BLaER1 (cell line): Measurements from ENCODE around the gene PKN2.

ENCODE experiments used
- H3K27ac ChIP-seq: shearing (Covaris generic); formaldehyde crosslinking; 2 replicates; pipeline ENCODE4 v1.8.1; 2022
- H3K27me3 ChIP-seq: shearing (Covaris generic); formaldehyde crosslinking; 2 replicates; pipeline ENCODE4 v1.8.1; 2022
- H3K36me3 ChIP-seq: shearing (Covaris generic); formaldehyde crosslinking; 2 replicates; pipeline ENCODE4 v1.8.1; 2022
- H3K4me1 ChIP-seq: shearing (Covaris generic); formaldehyde crosslinking; 2 replicates; pipeline ENCODE4 v1.8.1; 2022
- H3K4me2 ChIP-seq: shearing (Covaris generic); formaldehyde crosslinking; 2 replicates; pipeline ENCODE4 v1.8.1; 2022
- H3K4me3 ChIP-seq: shearing (Covaris generic); formaldehyde crosslinking; 2 replicates; pipeline ENCODE4 v1.8.1; 2022
- H3K9ac ChIP-seq: shearing (Covaris generic); formaldehyde crosslinking; 2 replicates; pipeline ENCODE4 v1.8.1; 2022
- H3K9me3 ChIP-seq: shearing (Covaris generic); formaldehyde crosslinking; 2 replicates; pipeline ENCODE4 v1.8.1; 2022
- H4K20me1 ChIP-seq: shearing (Covaris generic); formaldehyde crosslinking; 2 replicates; pipeline ENCODE4 v1.8.1; 2022
- Cebpa-rat ChIP-seq: shearing (Covaris generic); IDR thresholded peaks from 2 replicates; pipeline ENCODE4 v1.8.1; 2022

The PKN2 gene

DNA sequence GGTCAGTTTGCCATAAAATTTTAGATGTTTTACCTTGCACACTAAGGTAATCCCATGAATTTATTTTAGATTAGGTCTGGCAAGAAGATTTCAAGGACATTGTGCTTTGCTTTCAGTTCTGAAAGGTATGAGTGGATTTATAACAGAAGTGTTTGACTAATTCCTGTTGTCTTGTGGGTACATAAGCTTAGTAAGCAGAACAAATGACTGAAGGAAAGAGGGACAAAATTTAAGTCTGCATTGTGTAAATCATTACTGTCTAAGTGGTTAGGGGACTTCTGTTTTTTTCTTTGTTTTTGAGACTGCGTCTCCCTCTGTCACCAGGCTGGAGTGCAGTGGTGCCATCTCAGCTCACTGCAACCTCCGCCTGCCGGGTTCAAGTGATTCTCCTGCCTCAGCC, 60.1 kb downstream of the PKN2 start:
- no peak overlapping the region for H3K4me3 ChIP-seq
- TF ChIP-seq Cebpa-rat: no peak
- H3K9me3 ChIP-seq: no peaks in the 10 kb centered on the region
- H3K36me3 ChIP-seq: peaks cover 40% of the 10 kb centered on the region
- H3K27me3 ChIP-seq: no peaks in the 10 kb centered on the region
- H3K4me2 ChIP-seq: no peak overlapping the region
- H3K4me1 ChIP-seq: no peaks in the 10 kb centered on the region
- peaks cover 20% of the 10 kb centered on the region for H4K20me1 ChIP-seq
- no peak overlapping the region for H3K9ac ChIP-seq
- no peak overlapping the region for H3K27ac ChIP-seq

DNA sequence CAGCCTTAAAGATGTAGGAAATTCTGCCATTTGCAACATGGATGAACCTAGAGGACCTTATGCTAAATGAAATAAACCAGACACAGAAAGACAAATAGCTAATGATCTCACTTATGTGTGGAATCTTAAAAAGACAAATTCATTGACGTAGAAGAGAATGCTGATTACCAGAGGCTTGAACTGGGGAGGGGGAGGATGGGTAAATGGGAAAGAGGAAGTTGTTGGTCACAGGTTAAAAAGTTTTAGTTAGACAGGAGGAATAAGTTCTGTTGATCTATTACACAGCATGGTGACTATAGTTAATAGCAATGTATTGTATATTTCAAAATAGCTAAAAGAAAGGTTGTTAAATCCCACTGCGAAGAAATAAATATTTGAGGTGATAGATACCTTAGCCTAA, 62.8 kb downstream of the PKN2 start:
- no peak for TF ChIP-seq Cebpa-rat
- H3K4me3 ChIP-seq: no peak overlapping the region
- H4K20me1 ChIP-seq: no peaks in the 10 kb centered on the region; the same call in 1 of the 2 replicates
- H3K9ac ChIP-seq: no peak overlapping the region
- peaks cover 38% of the 10 kb centered on the region for H3K36me3 ChIP-seq
- H3K4me1 ChIP-seq: peaks cover 10% of the 10 kb centered on the region; the same call in 1 of the 2 replicates
- H3K9me3 ChIP-seq: no peaks in the 10 kb centered on the region
- H3K4me2 ChIP-seq: no peak overlapping the region
- no peak overlapping the region for H3K27ac ChIP-seq
- H3K27me3 ChIP-seq: no peaks in the 10 kb centered on the region

DNA sequence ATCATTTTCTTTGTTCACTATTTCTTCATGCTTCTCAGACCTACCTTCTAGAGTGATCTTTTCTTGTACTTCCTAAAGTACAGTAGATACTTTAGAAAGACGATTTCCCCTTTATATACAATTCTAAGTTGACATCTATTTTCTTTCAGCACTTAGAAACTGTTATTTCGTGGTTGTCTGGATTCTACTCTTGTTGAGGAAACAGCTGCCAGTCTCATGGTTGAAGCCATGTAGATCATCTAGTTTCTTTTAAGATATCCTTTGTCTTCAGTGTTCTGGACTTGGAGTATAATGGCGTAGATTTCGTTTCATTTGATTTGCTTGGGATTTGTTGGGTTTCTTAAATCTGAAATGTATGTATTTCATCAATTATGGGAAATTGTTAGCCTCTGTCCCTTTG, 67.6 kb downstream of the PKN2 start:
- no peak overlapping the region for H3K4me3 ChIP-seq
- no peak overlapping the region; the same call in 1 of the 2 replicates for H3K4me2 ChIP-seq
- H3K4me1 ChIP-seq: peaks cover 10% of the 10 kb centered on the region; the same call in 1 of the 2 replicates
- peaks cover 11% of the 10 kb centered on the region; the same call in 1 of the 2 replicates for H4K20me1 ChIP-seq
- H3K9me3 ChIP-seq: no peaks in the 10 kb centered on the region
- H3K27ac ChIP-seq: no peak overlapping the region
- peaks cover 13% of the 10 kb centered on the region for H3K36me3 ChIP-seq
- H3K27me3 ChIP-seq: no peaks in the 10 kb centered on the region
- H3K9ac ChIP-seq: no peak overlapping the region
- no peak for TF ChIP-seq Cebpa-rat

- no peak overlapping the region for H3K4me3 ChIP-seq
- no peak for TF ChIP-seq Cebpa-rat
- H3K36me3 ChIP-seq: peaks cover 23% of the 10 kb centered on the region
- peaks cover 11% of the 10 kb centered on the region; the same call in 1 of the 2 replicates for H4K20me1 ChIP-seq
- no peak overlapping the region for H3K9ac ChIP-seq
- H3K9me3 ChIP-seq: no peaks in the 10 kb centered on the region
- no peaks in the 10 kb centered on the region for H3K27me3 ChIP-seq
- H3K4me1 ChIP-seq: peaks cover 10% of the 10 kb centered on the region; the same call in 1 of the 2 replicates
- H3K4me2 ChIP-seq: no peak overlapping the region
- H3K27ac ChIP-seq: no peak overlapping the region
These were observed 69.4 kb downstream of the PKN2 start for GRCh38 chr1:88753506-88753905.

GRCh38 chr1:88763649-88764406, 79.8 kb downstream of the PKN2 start:
- no peak for TF ChIP-seq Cebpa-rat

GRCh38 chr1:88768187-88768586, 84.1 kb downstream of the PKN2 start:
- no peak overlapping the region for H3K4me2 ChIP-seq
- H3K36me3 ChIP-seq: peaks cover 66% of the 10 kb centered on the region
- no peak overlapping the region for H3K4me3 ChIP-seq
- H3K27me3 ChIP-seq: no peaks in the 10 kb centered on the region
- H3K9ac ChIP-seq: no peak overlapping the region
- H4K20me1 ChIP-seq: peaks cover 32% of the 10 kb centered on the region; the same call in 1 of the 2 replicates
- H3K4me1 ChIP-seq: no peaks in the 10 kb centered on the region
- no peak for TF ChIP-seq Cebpa-rat
- H3K27ac ChIP-seq: no peak overlapping the region
- H3K9me3 ChIP-seq: no peaks in the 10 kb centered on the region

More at GRCh38 chr1:88763649-88764406, 79.8 kb downstream of the PKN2 start:
- Histone ChIP-seq H3K36me3 (peaks cover 54% of the 10 kb centered on the region), H3K4me1 (no peaks in the 10 kb centered on the region), H3K4me3 (no peak overlapping the region), H3K27me3 (no peaks in the 10 kb centered on the region), H3K27ac (no peak overlapping the region), H4K20me1 (peaks cover 32% of the 10 kb centered on the region; the same call in 1 of the 2 replicates), H3K9ac (no peak overlapping the region), H3K9me3 (no peaks in the 10 kb centered on the region), H3K4me2 (no peak overlapping the region)

DNA sequence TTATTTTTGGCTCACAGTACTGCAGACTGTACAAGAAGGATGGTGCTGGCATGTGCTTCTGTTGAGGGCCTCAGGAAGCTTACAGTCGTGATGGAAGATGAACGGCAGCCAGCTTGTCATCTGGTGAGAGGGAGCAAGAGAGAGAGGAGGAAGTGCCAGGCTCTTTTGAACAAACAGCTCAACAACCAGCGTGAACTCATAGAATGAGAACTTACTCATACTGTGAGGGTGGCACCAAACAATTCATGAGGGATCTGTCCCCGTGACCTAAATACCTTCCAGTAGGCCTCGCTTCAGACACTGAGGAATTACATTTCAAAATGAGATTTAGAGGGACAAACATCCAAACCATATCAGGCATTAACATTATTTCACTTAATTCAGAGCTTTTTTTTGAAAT, 84.7 kb downstream of the PKN2 start:
- H3K27ac ChIP-seq: no peak overlapping the region
- TF ChIP-seq Cebpa-rat: no peak
- H3K9me3 ChIP-seq: 0 out of 2 replicates have a peak, but pooled peaks cover 2% of the 10 kb centered on the region
- H3K4me3 ChIP-seq: no peak overlapping the region
- H3K9ac ChIP-seq: no peak overlapping the region
- peaks cover 71% of the 10 kb centered on the region for H3K36me3 ChIP-seq
- no peak overlapping the region for H3K4me2 ChIP-seq
- H4K20me1 ChIP-seq: peaks cover 30% of the 10 kb centered on the region; the same call in 1 of the 2 replicates
- no peaks in the 10 kb centered on the region for H3K27me3 ChIP-seq
- H3K4me1 ChIP-seq: no peaks in the 10 kb centered on the region

GRCh38 chr1:88773540-88774150, 89.6 kb downstream of the PKN2 start:
- no peak overlapping the region for H3K27ac ChIP-seq

GRCh38 chr1:88774151-88774556, 90.1 kb downstream of the PKN2 start:
- 0 out of 2 replicates have a peak, but pooled peaks cover 5% of the 10 kb centered on the region for H3K9me3 ChIP-seq
- no peak overlapping the region for H3K4me3 ChIP-seq
- H3K4me1 ChIP-seq: no peaks in the 10 kb centered on the region
- no peaks in the 10 kb centered on the region for H3K27me3 ChIP-seq
- H3K4me2 ChIP-seq: no peak overlapping the region
- H3K9ac ChIP-seq: no peak overlapping the region
- peaks cover 84% of the 10 kb centered on the region for H3K36me3 ChIP-seq
- H3K27ac ChIP-seq: no peak overlapping the region
- TF ChIP-seq Cebpa-rat: no peak
- H4K20me1 ChIP-seq: no peaks in the 10 kb centered on the region

More at GRCh38 chr1:88773540-88774150, 89.6 kb downstream of the PKN2 start:
- H3K36me3 ChIP-seq: peaks cover 83% of the 10 kb centered on the region
- no peaks in the 10 kb centered on the region for H3K27me3 ChIP-seq
- no peak overlapping the region for H3K4me3 ChIP-seq
- no peaks in the 10 kb centered on the region; the same call in 1 of the 2 replicates for H4K20me1 ChIP-seq
- no peak overlapping the region for H3K9ac ChIP-seq
- H3K9me3 ChIP-seq: 0 out of 2 replicates have a peak, but pooled peaks cover 5% of the 10 kb centered on the region
- no peak for TF ChIP-seq Cebpa-rat
- H3K4me1 ChIP-seq: no peaks in the 10 kb centered on the region
- H3K4me2 ChIP-seq: no peak overlapping the region

- H3K36me3 ChIP-seq: peaks cover 72% of the 10 kb centered on the region
- H3K4me1 ChIP-seq: no peaks in the 10 kb centered on the region
- H4K20me1 ChIP-seq: no peaks in the 10 kb centered on the region
- no peaks in the 10 kb centered on the region for H3K27me3 ChIP-seq
- H3K27ac ChIP-seq: no peak overlapping the region
- no peak overlapping the region for H3K9ac ChIP-seq
- H3K9me3 ChIP-seq: 0 out of 2 replicates have a peak, but pooled peaks cover 5% of the 10 kb centered on the region
- H3K4me2 ChIP-seq: no peak overlapping the region
- TF ChIP-seq Cebpa-rat: no peak
- H3K4me3 ChIP-seq: no peak overlapping the region
These were observed 93.6 kb downstream of the PKN2 start for GRCh38 chr1:88777604-88778149.
